Activated effector memory CD4-positive, alpha-beta T cell treated with anti-CD3 and anti-CD28 coated beads, Interleukin-2, amount 50 U/mL, for 16 hours (primary cell): ENCODE measurements around the gene DOCK3.

Experiments used
- DNase-seq: peaks from one replicate; pipeline ENCODE4 v3.0.0-alpha.2; 2020

DOCK3 gene

GRCh38 chr3:50652709-50653108 lies 22.0 kb upstream of the DOCK3 start:
- DNase-seq, result peak; percentile 81

- no peak for DNase-seq
These were observed 20.7 kb upstream of the DOCK3 start for GRCh38 chr3:50653937-50654595.

GRCh38 chr3:50655009-50655830 lies 19.5 kb upstream of the DOCK3 start:
- DNase-seq, result no peak

- no peak for DNase-seq
These were observed 18.1 kb upstream of the DOCK3 start for GRCh38 chr3:50656417-50657195.

- DNase-seq, result peak; percentile 42
These were observed 17.3 kb upstream of the DOCK3 start for GRCh38 chr3:50657407-50657806.

- peak; percentile 36 for DNase-seq
These were observed 16.9 kb upstream of the DOCK3 start for GRCh38 chr3:50657816-50658215.

- DNase-seq, result peak; percentile 41
These were observed 16.3 kb upstream of the DOCK3 start for GRCh38 chr3:50658416-50658815.

GRCh38 chr3:50658831-50659230 lies 15.9 kb upstream of the DOCK3 start:
- DNase-seq, result peak; percentile 38

GRCh38 chr3:50660386-50660785 lies 14.3 kb upstream of the DOCK3 start:
- DNase-seq, result peak; percentile 45

- DNase-seq, result peak; percentile 43
These were observed 13.3 kb upstream of the DOCK3 start for GRCh38 chr3:50661321-50661837.

- no peak for DNase-seq
These were observed 12.3 kb upstream of the DOCK3 start for GRCh38 chr3:50662408-50662807.

GRCh38 chr3:50665081-50665840 lies 9.5 kb upstream of the DOCK3 start:
- peak; percentile 38 for DNase-seq

- DNase-seq, result peak; percentile 37
These were observed 8.9 kb upstream of the DOCK3 start for GRCh38 chr3:50665841-50666115.

- DNase-seq, result no peak
These were observed 7.9 kb upstream of the DOCK3 start for GRCh38 chr3:50666837-50667236.

GRCh38 chr3:50671331-50671730 lies 3.4 kb upstream of the DOCK3 start:
- no peak for DNase-seq

GRCh38 chr3:50672656-50673055 lies 2.1 kb upstream of the DOCK3 start:
- DNase-seq, result no peak

GRCh38 chr3:50673931-50674330 lies 796 bp upstream of the DOCK3 start:
- no peak for DNase-seq

- DNase-seq, result peak; percentile 83
These were observed 678 bp downstream of the DOCK3 start for GRCh38 chr3:50675179-50676030.

GRCh38 chr3:50676031-50676705 lies 1.4 kb downstream of the DOCK3 start:
- no peak for DNase-seq

GRCh38 chr3:50687127-50687751 lies 12.5 kb downstream of the DOCK3 start:
- no peak for DNase-seq

GRCh38 chr3:50687916-50688315 lies 13.2 kb downstream of the DOCK3 start:
- no peak for DNase-seq
